Keratinocyte (primary cell): ENCODE results near the gene WDR49. TPM values are rescaled to one million over a fixed set of nuclear protein-coding genes. Genes with fewer than 3 reads are reported as not detected.

Source experiments
- DNase-seq: peaks from one replicate; pipeline ENCODE4 v3.0.0-alpha.2; 2011; ENCODE audit warnings: low read depth, missing footprints, low spot score
- FAIRE-seq: peaks from 2 replicates; lab custom pipeline; 2011; peaks lifted over from hg19 to GRCh38; lab: Jason Lieb, UNC
- H2AFZ ChIP-seq: 2 replicates; pipeline ENCODE4 v1.6.0; 2012; ENCODE audit warnings: low read length, control low read depth, inconsistent platforms; ENCODE audit not compliant: control insufficient read depth
- H3K27ac ChIP-seq: 2 replicates; pipeline ENCODE4 v1.5.1; 2011; ENCODE audit warnings: low read length; ENCODE audit not compliant: control insufficient read depth, insufficient read depth
- H3K27me3 ChIP-seq: 3 replicates; pipeline ENCODE4 v1.6.0; 2011; ENCODE audit warnings: low read length; ENCODE audit not compliant: control insufficient read depth, insufficient read depth; ENCODE audit errors: extremely low read depth
- H3K36me3 ChIP-seq, 2 experiments: 2 replicates in 1 of 2; 3 replicates in 1 of 2; pipeline ENCODE4 v1.5.1; 2011; ENCODE audit warnings: low read length in 2 of 2, mild to moderate bottlenecking in 1 of 2; ENCODE audit not compliant: control insufficient read depth in 2 of 2, insufficient read depth in 2 of 2; ENCODE audit errors: extremely low read depth in 1 of 2
- H3K4me1 ChIP-seq: 3 replicates; pipeline ENCODE4 v1.5.1; 2011; ENCODE audit warnings: low read length; ENCODE audit not compliant: control insufficient read depth, insufficient read depth; ENCODE audit errors: extremely low read depth
- H3K4me2 ChIP-seq: 3 replicates; pipeline ENCODE4 v1.6.0; 2011; ENCODE audit warnings: low read depth, low read length; ENCODE audit not compliant: control insufficient read depth, insufficient read depth; ENCODE audit errors: extremely low read depth
- H3K4me3 ChIP-seq, 3 experiments: fragments of 200-600 bp in 1 of 3; sonication (generic) in 1 of 3; 2 replicates in 2 of 3; 3 replicates in 1 of 3; pipeline ENCODE4 v1.5.1; 2011 to 2016; ENCODE audit warnings: low read length in 3 of 3, mild to moderate bottlenecking in 3 of 3, control low read depth in 2 of 3, inconsistent platforms in 1 of 3, low read depth in 1 of 3, mixed read lengths in 1 of 3, mixed run types in 1 of 3, moderate library complexity in 1 of 3; ENCODE audit not compliant: control insufficient read depth in 2 of 3, insufficient read depth in 2 of 3; ENCODE audit errors: extremely low read depth in 1 of 3
- H3K79me2 ChIP-seq: 2 replicates; pipeline ENCODE4 v1.6.0; 2012; ENCODE audit warnings: low read length; ENCODE audit not compliant: control insufficient read depth, insufficient read depth
- H3K9ac ChIP-seq: 3 replicates; pipeline ENCODE4 v1.6.0; 2011; ENCODE audit warnings: low read length; ENCODE audit not compliant: control insufficient read depth, insufficient read depth; ENCODE audit errors: extremely low read depth
- H3K9me1 ChIP-seq: 3 replicates; pipeline ENCODE4 v1.6.0; 2011; ENCODE audit warnings: low read length; ENCODE audit not compliant: control insufficient read depth, insufficient read depth; ENCODE audit errors: extremely low read depth
- H3K9me3 ChIP-seq: 2 replicates; pipeline ENCODE4 v1.5.1; 2012; ENCODE audit warnings: low read depth, low read length; ENCODE audit not compliant: control insufficient read depth
- H4K20me1 ChIP-seq: 3 replicates; pipeline ENCODE4 v1.6.0; 2011; ENCODE audit warnings: low read length; ENCODE audit not compliant: control insufficient read depth, insufficient read depth; ENCODE audit errors: extremely low read depth
- CTCF ChIP-seq, 3 experiments: IDR thresholded peaks in 1 of 3; conservative IDR thresholded peaks in 1 of 3; optimal IDR thresholded peaks in 1 of 3; 2 replicates in 2 of 3; 3 replicates in 1 of 3; pipeline versions ENCODE3 to v1.5.1; 2011; ENCODE audit warnings: low read length in 3 of 3, mild to moderate bottlenecking in 3 of 3, moderate library complexity in 2 of 3, control low read depth in 1 of 3, inconsistent platforms in 1 of 3; ENCODE audit not compliant: insufficient read depth in 2 of 3; ENCODE audit errors: extremely low read depth in 1 of 3
- EZH2 ChIP-seq: IDR thresholded peaks from one replicate; pipeline ENCODE4 v1.6.1; 2012; ENCODE audit warnings: inconsistent platforms, mild to moderate bottlenecking, low read length, moderate library complexity
- dilution Hi-C: fragments of 300-500 bp; cut with MboI; formaldehyde crosslinking; loops from one replicate; pipeline ENCODE4 v1.7.0; 2020; ENCODE audit warnings: low sequenced_read_pairs; ENCODE audit not compliant: extremely low pct_ligation_motif_present
- polyA plus RNA-seq, 5 experiments: library from polyadenylated mRNA; depleted of rRNA in 3 of 5; stranded (reverse) in 3 of 5; stranded (forward) in 1 of 5; unstranded in 1 of 5; fragments of >200 nt; gene quantifications; 1 replicate in 1 of 5; 2 replicates in 3 of 5; 3 replicates in 1 of 5; pipeline versions ENCODE4 v1.2.1 to v1.2.3, GENCODE V29; 2011 to 2012; ENCODE audit warnings: missing spikeins in 2 of 5, low read depth in 1 of 5, low replicate concordance in 1 of 5

The WDR49 gene
- polyA plus RNA-seq, 1 donor (not counting 4 experiments of a cell fraction or from before 2014, with no cell fraction given) = not detected

- Histone ChIP-seq H3K27ac (no peak overlapping the region), H3K9ac (no peak overlapping the region), H3K79me2 (no peaks in the 10 kb centered on the region), H4K20me1 (no peaks in the 10 kb centered on the region), H3K9me3 (no peaks in the 10 kb centered on the region), H3K4me2 (no peak overlapping the region), H3K27me3 (no peaks in the 10 kb centered on the region), H3K4me1 (no peaks in the 10 kb centered on the region), H3K4me3 (no peak overlapping the region), H3K9me1 (no peaks in the 10 kb centered on the region), H3K36me3 (no peaks in the 10 kb centered on the region), H2AFZ (no peak overlapping the region)
- DNase-seq (no peak), FAIRE-seq (no peak)
- dilution Hi-C loops = no loop called here
- TF ChIP-seq EZH2 = no peak
- no peak for TF ChIP-seq CTCF (optimal IDR thresholded peaks at IDR 0.05 in 1 of 3, IDR thresholded peaks at IDR 0.05 in 1 of 3, conservative IDR thresholded peaks at IDR 0.05 in 1 of 3; ENCODE audit: extremely low read depth in 1 of 3, insufficient read depth in 2 of 3, low read length in 3 of 3)
These were observed 1.9 kb downstream of the WDR49 start for GRCh38 chr3:167651826-167652225.

GRCh38 chr3:167650459-167650858 lies 3.3 kb downstream of the WDR49 start:
- TF ChIP-seq CTCF (optimal IDR thresholded peaks at IDR 0.05 in 1 of 3, IDR thresholded peaks at IDR 0.05 in 1 of 3, conservative IDR thresholded peaks at IDR 0.05 in 1 of 3; ENCODE audit: extremely low read depth in 1 of 3, insufficient read depth in 2 of 3, low read length in 3 of 3) = no peak
- TF ChIP-seq EZH2 = no peak
- H3K36me3 ChIP-seq = no peaks in the 10 kb centered on the region
- no peaks in the 10 kb centered on the region for H3K27me3 ChIP-seq
- H3K9me3 ChIP-seq = no peaks in the 10 kb centered on the region
- no peak overlapping the region for H3K27ac ChIP-seq
- H3K9ac ChIP-seq = no peak overlapping the region
- no peaks in the 10 kb centered on the region for H3K9me1 ChIP-seq
- dilution Hi-C loops = no loop called here
- no peak overlapping the region for H2AFZ ChIP-seq
- H3K4me3 ChIP-seq = no peak overlapping the region
- DNase-seq (no peak), FAIRE-seq (no peak)
- H4K20me1 ChIP-seq = no peaks in the 10 kb centered on the region
- no peaks in the 10 kb centered on the region for H3K79me2 ChIP-seq
- H3K4me2 ChIP-seq = no peak overlapping the region
- H3K4me1 ChIP-seq = no peaks in the 10 kb centered on the region
